GM18520 (cell line): ENCODE measurements around the gene ASB13.

Experiments
- ATAC-seq: cut with Tn5 transposase; IDR thresholded peaks from one replicate; pipeline ENCODE4 v1.9.1; 2021; ENCODE audit not compliant: unreplicated experiment

The ASB13 gene

DNA sequence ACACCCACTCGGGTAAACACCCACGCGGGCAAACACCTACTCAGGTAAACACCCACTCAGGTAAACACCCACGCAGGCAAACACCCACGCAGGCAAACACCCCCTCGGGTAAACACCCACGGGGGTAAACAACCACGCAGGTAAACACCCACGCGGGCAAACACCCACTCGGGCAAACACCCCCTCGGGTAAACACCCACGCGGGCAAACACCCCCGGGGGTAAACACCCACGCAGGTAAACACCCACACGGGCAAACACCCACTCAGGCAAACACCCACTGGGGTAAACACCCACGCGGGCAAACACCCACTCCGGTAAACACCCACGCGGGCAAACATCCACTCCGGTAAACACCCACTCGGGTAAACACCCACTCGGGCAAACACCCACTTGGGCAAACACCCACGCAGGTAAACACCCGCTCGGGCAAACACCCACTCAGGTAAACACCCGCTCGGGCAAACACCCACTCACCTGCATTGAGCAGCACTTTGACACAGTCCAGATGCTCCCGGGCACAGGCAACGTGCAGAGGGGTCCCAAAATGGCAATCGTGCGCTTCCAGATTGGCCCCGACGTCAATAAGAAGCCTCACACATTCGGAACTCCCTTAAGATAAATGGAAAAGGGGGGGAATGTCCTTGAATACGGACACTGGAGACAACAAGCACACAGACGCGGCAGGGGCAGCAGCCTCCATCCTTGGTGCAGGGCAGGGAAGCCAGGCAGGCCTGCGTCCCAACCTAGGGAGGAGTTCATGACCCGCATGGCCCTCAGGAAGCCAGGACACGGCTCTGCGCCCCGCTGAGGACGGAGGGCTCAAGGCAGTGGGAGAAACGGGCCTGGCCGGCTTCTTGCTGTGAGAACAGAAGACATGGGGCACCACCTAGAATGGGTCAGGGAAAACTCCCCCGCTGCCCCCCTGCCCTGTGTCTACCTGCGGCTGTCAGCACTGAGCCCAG lies 17.6 kb downstream of the ASB13 start:
- ATAC-seq: no peak

DNA sequence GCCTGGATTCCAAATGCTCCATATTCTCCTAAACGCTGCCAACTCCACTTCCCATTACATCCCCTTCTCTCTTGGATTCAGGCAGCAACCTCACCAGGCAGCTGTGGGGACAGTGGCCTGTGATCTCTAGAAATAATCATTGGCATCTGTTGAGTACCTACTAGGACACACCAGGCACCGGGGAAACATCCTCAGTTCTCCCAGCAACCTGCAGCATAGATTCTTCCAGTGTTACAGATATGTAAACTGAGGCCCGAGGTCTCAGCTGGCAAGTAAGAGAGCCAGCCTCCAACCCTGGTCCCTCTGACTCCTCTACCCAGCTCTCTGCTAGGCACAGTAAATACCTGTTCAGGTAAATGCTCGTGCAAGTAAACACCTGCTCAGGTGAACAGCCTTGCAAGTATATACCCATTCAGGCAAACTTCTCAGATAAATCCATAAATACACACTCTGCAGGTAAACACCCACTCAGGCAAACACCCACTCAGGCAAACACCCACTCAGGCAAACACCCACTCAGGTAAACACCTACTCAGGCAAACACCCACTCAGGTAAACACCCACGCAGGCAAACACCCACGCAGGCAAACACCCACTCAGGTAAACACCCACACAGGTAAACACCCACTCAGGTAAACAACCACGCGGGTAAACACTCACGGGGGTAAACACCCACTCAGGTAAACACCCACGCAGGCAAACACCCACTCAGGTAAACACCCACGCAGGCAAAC lies 18.7 kb downstream of the ASB13 start:
- ATAC-seq: no peak

DNA sequence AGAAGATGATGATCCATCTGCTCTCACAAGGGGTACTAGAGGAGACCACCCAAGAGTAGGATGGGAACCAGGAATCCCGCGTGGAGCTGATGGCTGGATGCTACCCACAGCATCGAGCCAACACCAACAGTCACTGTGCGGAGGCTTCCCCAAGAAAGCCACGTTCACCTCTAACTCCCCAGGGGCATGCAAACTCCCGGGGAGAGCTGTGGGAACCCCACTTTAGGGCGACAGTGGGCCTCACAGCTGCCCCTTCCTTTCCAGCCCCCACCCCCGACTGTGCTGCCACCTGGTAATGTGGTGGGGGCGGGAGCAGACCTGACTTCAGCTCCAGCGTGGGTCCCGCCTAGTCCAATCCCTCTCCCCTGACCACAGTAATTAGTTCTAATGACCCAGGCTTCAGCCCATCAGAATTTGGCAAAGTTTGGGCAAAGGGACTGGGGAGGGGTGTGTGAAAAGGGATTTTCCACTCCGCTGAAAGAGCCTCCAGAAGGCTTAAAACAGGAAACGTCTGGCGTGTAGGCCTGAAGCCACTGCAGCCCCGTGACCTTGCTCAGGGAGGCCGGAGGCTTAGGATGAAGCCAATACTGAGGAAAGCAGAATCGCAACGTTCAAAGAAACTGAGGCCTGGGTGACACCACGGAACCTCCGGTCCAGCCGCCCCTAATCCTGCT lies 20.3 kb downstream of the ASB13 start:
- no peak for ATAC-seq

DNA sequence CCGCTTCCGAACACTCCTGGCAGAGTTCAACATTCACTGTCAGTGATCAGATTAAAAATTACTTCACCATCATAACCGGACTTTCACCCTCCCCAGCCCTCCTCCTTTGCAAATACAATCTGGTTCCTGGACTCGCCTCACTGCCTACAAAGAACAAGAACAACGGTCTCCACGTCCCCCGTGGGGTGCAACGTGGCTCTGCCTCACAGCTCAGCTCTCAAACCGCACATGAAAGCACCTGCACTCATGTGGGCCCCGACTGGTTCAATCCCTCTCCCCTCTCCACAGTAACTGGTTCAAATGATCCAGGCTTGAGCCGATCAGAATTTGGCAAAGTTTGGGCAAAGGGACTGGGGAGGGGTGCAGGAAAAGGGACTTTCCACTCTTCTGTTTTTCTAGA lies 21.0 kb downstream of the ASB13 start:
- no peak for ATAC-seq

DNA sequence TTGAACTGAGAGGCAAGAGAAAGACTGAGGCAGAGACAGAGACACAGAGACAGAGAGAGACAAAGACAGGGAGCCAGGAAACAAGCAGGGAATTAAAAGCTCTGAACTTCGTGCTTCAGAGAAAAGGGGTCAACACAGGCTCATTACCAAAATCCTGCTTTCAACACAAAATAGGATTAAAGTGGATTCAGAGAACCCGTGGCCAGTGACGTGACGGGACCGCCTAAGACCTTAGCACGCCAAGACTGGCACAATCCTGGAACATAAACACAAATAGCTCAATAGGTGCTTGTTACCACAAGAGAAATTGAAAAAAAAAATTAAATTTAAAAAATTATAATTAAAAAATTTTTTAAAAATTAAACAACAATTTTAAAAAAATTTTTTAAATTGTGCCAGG lies 21.5 kb downstream of the ASB13 start:
- ATAC-seq: no peak

DNA sequence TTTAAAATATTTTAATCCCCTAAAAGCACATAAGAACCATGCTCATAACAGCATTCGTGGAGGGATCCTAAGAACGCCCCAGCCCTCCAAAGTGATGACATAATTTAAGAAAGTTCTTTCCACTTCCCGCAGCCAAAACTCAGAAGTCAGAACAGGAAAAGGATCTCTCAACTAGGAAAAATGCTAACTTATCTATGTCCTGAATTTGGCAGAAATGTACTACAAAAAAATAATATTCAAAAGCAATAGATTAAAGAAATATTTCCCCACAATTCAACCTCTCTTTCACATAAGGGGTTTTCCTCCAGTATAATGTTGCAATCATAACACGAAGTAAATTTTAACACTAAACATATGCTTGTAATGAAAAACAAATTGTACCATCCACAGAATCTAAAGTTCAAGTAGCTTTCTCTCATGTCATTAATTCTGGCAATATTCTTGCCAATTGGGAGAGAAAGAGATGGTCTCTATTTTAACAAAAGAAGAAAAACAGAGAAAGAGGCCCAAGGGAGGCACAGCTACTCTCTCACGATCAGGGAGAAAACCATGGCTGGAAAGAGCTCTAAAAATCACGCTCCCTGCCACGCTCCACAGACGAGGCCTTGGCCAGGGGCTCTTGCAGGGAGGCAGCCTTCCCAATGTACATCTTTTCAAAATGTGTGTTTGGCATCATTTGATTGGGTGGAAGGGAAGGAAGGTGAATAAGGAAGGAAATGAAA lies 22.9 kb downstream of the ASB13 start:
- ATAC-seq: no peak

DNA sequence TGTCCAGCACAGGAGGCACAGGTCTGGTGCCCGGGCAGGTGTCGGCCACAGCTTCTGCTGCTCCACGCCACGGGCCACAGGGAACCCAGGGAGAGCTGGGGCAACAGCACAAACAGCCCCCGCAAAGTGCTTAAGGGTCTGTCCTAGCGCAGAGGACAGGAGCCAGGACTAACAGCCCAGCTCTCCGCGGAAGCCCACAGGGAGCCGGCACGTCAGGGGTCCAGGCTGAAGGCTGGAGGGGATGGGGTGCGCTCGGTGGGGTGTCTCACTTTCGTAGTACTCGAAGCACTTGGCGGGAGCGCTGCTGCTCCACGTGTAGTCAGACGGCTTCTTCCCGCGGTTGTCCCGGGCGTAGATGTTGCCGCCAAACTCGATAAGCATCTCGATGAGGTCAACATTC lies 24.9 kb downstream of the ASB13 start:
- ATAC-seq: no peak

DNA sequence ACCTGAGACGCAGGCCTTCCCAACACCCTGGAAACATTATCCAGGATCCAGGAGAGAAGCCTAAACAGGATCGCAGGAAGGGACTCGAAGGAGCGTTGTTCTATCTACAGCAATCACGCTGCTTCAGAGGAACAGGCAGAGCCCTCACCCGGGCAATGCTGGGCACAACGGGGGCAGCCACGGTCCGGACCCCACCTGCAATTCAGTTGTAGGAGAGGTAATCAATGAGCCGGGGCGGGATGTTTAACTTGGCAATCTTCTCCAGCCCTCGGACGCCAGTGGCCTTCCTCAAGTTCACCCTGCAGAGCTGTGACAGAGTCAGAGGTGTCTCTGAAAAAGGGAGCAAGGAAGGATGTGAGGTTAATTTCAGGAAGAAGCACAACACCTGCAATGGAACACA lies 25.9 kb downstream of the ASB13 start:
- ATAC-seq: no peak

DNA sequence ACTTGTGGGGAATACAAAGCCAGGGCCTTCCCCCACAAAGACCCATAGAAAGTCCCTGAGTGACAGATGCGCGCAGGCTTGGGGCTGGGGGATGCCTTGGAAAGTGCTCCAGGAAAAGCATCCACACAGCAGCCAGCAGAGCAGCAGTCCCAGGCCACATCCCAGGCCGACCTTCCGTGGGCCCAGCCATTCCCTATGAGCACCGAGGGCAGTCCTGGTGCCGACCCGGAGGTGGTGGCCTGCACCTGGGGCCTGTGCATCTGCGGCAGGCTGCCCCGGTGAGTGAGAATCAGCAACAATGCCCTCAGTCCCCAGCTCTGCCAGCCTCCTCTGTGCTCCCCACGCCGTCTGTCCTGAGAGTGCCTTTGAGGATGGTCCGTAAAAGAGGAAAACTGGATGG lies 26.4 kb downstream of the ASB13 start:
- ATAC-seq: no peak

DNA sequence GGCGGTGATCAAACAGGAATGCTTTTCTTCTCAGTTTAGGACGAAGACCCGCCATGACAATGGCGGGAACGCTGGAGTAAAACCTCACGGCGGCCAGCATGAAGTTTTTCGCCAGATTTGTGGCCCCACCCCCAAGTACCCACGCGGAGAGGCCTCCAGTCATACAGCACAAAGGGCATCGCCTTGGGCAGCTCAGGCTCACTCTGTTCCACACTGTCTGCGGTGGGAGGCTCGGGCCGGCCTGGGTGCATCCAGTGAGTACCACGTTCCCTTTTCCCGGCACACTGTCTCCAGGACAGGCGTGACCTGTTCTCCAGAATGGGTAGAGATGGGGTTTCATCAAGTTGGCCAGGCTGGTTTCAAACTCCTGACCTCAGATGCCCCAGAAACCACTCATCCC lies 27.3 kb downstream of the ASB13 start:
- ATAC-seq: no peak

DNA sequence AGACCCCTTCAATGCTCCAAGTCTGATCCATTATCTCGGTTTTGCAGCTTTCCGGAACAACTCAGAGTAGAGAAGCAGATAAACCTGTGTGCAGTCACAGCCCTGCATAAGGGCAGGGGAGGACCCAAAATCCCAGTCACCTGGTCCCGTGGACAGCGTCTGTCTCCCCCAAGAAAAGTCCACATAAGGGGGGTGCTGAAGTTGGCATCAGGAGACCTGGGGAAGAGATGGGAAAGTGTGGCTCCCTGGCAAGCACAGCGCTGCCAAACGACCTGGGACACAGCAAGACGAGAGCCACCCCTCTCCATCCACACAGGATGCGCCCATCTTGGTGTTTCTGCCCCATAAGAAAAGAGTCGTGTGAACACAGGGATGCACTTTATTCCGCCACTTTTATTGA lies 27.9 kb downstream of the ASB13 start:
- no peak for ATAC-seq

DNA sequence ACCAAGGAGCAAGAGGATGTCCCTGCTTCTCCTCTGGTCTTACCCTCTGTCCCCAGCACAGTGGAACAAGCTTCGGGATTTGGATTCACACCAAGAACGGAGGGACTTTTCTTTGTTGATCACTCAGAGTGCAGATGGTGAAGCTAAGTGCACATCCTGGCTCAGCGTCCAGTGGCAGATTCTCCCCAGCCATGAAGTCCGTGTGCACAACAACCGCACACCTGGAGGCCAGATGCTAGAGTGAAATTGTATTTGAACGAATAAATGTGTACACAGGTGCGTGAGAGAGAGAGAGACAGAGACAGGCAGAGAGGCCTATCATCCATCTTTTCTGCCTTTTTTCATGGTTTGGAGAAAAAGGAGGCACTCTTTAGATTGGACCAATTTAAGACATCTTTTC lies 31.5 kb downstream of the ASB13 start:
- ATAC-seq: no peak

DNA sequence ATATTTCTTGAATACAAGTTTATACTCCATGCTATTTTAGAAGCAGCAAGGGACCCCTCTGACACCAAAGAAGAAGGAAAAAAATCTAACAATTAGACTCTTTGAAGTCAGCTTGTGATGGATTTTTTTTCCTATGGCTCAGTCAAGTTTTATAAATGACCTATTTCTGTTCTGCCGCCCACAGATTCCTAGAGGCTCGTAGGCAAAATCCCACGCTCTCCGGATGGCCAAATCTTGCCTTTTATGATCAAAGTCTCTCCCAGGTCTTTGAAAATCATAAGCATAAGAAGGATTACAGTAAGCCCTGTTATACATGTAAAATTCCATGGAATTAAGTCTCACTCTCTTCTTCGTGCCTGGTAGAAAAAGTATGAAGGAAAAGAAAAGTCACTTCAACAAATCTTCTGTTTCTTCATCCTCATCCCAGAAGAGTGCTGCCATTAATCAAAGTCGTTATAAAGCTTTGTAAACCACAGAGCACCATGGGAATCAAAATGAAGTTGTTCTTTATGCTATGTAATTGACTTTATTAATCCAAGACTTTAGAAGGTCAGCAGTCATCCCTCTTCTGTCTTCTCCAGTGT lies 33.1 kb downstream of the ASB13 start:
- no peak for ATAC-seq

DNA sequence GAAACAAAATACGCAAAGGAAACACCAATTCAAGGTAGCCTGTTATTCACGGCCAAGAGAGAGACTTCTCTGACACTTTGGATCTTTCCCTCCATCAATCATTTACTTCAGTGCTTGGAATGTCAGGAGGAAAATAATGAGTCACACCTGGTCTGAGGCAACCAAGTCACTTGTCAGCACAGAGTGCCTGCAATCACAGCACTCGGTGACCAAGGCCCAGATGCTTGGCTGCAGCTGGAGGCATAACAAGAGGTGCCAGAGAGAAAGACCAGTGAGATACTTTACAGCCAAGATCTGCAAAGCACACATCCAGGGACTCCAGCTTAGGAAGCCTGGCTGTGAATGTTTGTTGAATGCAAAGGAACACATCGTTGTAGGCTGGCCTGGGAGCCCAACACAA lies 33.9 kb downstream of the ASB13 start:
- ATAC-seq: no peak

DNA sequence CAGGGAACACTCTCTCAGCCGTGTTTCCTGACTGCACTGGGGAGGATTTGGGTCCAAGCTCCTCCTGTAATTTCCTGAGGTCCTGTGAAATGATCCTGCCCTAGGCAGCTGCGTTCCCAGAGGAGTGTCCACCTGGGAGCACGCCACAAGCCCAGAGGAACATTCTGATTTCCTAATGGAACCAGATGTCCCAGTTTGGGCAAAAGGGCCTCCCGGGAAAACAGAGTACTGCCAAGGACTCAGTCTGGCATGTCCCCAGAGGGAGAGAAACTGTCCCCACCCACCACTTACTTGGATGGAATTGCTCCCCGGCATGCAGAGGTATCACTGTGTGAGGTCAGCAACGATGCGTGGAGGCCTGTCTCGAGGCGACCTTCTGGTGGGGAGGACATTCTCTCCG lies 34.5 kb downstream of the ASB13 start:
- no peak for ATAC-seq

DNA sequence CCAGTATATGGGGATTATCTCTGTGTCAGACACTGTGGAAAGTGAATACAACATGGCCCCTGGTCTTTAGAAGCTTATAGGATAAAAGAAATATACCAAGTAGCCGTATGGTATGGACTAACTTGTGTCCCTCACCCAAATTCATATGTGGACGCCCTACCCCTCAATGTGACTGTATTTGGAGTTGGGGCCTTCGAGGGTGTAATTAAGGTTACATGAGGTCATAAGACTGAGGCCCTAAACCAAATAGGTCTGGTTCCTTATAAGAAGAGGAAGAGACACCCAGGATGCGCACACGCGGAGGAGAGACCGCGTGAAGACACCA lies 36.3 kb downstream of the ASB13 start:
- no peak for ATAC-seq

DNA sequence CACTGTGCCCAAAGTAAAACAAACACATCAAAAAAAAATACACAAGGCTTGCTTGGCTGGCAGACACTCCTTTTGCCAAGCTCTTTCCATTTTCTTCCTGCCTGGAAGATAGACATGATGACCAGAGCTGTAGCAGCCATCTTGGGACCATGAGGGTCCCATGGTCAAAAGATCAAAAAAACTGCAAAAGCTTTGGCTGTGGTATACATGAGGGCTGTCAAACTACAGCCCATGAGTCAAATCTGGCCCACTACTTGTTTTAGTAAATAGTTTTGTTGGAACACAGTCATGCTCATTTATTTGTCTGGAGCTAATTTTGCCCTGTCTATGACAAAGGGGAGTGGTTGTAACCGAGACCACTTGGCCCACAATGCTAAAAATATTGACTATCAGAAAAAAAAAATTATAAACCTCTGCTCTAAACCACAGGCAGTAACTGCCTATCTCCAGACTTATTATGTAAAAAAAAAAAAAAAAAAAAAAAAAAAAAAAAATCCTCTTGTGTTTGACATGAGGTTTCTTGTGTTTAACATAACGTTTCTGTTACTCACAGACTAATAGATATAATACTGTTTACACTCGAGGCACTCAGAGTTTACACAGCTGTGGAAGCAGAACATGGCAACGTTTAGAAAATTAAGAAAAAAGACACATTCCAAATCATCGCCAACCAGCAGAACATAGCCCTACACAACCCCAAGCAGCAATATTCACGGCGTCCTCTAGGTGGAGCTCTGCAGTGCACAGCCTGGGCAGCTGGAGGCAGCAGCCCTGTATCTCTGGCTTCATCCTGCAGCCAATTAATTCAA lies 36.9 kb downstream of the ASB13 start:
- peak; percentile 44 for ATAC-seq

DNA sequence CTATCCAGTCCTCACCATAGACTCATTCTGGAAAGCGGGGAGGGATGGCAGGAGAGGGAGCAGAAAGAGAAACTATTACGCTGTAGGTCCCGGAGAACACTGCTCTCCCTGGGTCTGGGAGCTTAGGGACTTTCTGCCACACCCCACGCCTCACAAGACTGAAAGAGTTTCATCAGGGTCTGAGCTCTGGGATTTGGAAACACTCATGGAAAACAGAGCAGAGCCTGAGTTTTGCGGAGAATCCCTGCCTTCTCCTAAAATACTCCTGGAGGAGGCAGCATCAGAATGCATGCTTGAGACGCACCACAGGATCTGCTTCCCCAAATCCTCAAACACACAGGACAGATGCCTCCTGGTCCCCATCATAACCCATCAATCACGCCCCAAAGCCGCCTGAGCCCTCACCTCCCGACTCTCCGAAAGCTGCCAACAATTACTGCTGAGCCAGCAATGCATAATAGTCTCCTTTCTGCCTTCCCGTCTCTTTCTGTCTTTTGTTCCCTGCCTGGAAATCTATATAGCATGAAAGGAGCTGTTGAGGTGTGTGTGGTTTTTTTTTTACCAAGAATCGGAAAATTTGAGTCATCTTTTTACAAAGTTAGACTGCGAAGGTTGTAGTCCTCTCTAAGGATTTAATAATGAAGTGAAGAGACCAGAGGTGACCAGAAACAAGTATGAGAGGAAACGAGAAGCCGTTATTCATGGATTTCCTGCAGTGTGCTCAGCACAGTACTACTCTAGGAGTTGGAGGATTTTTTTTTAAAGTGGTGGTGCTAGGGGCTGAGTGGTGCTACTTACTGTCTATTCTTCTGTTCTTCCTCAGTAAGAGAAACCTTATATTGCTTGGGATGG lies 37.7 kb downstream of the ASB13 start:
- ATAC-seq: no peak

DNA sequence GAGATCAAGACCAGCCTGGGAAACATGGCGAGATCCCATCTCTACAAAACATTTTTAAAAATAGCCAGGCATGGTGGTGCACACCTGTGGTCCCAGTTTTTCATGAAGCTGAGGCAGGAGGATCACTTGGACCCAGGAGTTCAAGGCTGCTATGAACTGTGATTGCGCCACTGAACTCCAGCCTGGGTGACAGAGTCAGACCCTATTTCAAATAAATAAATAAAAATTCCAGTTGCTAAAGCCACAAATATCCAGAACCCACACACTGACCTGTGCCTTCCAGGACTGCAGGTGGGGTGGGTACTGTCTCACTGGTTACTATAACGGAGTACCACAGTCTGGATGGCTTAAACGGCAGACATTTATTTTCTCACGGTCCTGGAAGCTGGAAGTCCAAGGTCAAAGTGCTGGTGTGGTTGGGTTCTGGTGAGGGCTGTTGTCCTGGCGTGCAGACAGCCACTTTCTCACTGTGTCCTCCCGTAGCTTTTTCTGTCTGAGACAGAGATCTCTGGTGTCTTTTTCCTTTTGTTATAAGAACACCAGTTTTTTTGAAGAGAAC lies 38.8 kb downstream of the ASB13 start:
- ATAC-seq: no peak
